Activated T-cell treated with anti-CD3 and anti-CD28 coated beads, Interleukin-2, amount 50 U/mL, for 24 hours (primary cell): Measurements from ENCODE around the gene FMNL1.

ENCODE experiments used
- DNase-seq: peaks from one replicate; pipeline ENCODE4 v3.0.0-alpha.2; 2020
- H3K27ac Mint-ChIP-seq: 2 replicates; pipeline ENCODE4 v1.8.0; 2020; ENCODE audit warnings: mild to moderate bottlenecking, mixed read lengths
- H3K27me3 Mint-ChIP-seq: 2 replicates; pipeline ENCODE4 v1.8.0; 2020; ENCODE audit warnings: mixed read lengths
- H3K36me3 Mint-ChIP-seq: 2 replicates; pipeline ENCODE4 v1.8.0; 2020; ENCODE audit warnings: low read depth, mixed read lengths
- H3K4me1 Mint-ChIP-seq: 2 replicates; pipeline ENCODE4 v1.8.0; 2020; ENCODE audit warnings: low read depth, mixed read lengths
- H3K4me3 Mint-ChIP-seq: 2 replicates; pipeline ENCODE4 v1.8.0; 2020; ENCODE audit warnings: mild to moderate bottlenecking, moderate library complexity, mixed read lengths
- H3K9me3 Mint-ChIP-seq: 2 replicates; pipeline ENCODE4 v1.8.0; 2020; ENCODE audit warnings: mixed read lengths

Gene FMNL1

DNA sequence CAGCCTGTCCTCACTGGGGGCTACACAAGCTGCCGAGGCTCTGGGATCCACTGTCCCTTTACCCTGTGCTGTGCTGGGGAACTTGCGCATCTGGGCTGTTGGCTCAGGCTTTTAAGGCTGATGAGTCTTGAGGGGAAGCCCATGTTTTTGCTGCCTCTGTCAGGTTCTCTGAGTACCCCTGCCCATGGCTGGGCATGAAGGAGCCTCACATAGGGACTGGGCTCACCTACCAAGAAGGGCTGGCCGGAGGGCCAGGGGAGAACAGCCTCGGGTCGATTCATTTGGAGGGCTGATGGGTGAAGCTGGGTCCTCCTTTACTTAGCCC lies 14.6 kb downstream of the FMNL1 start:
- Mint-ChIP-seq H3K4me1 (peaks cover 60% of the 10 kb centered on the region), H3K27ac (peak overlapping the region; percentile 90), H3K36me3 (peaks cover 96% of the 10 kb centered on the region), H3K9me3 (no peaks in the 10 kb centered on the region), H3K4me3 (no peak overlapping the region), H3K27me3 (no peaks in the 10 kb centered on the region)
- no peak for DNase-seq

DNA sequence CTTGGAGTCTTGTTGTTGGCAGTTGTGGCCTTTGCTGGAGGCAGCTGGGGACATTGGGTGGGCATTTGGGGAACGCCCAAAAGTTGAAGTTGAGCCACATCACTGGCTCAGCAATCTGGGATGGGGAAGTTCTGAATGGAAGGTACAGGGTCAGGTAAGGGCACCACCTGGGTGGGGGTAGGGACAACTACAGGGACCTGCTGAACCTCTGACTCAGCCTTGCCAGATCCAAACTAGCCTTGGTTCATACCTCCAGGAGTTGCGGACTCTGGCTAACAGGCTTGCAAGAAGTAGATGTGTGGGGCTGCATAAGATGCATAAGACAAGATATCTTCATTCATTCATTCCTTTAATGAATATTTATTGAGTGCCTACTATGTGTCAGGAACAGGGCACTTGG lies 16.0 kb downstream of the FMNL1 start:
- Mint-ChIP-seq H3K4me3 (no peak overlapping the region), H3K36me3 (peaks cover 92% of the 10 kb centered on the region), H3K27ac (peak overlapping the region; percentile 88), H3K4me1 (peaks cover 46% of the 10 kb centered on the region), H3K27me3 (no peaks in the 10 kb centered on the region), H3K9me3 (no peaks in the 10 kb centered on the region)
- DNase-seq, result no peak

- H3K4me1 Mint-ChIP-seq, result peaks cover 40% of the 10 kb centered on the region
- DNase-seq, result no peak
- no peak overlapping the region for H3K4me3 Mint-ChIP-seq
- peak overlapping the region; percentile 88 for H3K27ac Mint-ChIP-seq
- no peaks in the 10 kb centered on the region for H3K9me3 Mint-ChIP-seq
- peaks cover 92% of the 10 kb centered on the region for H3K36me3 Mint-ChIP-seq
- H3K27me3 Mint-ChIP-seq, result no peaks in the 10 kb centered on the region
Observed at GRCh38 chr17:45238155-45238774, 16.6 kb downstream of the FMNL1 start.

DNA sequence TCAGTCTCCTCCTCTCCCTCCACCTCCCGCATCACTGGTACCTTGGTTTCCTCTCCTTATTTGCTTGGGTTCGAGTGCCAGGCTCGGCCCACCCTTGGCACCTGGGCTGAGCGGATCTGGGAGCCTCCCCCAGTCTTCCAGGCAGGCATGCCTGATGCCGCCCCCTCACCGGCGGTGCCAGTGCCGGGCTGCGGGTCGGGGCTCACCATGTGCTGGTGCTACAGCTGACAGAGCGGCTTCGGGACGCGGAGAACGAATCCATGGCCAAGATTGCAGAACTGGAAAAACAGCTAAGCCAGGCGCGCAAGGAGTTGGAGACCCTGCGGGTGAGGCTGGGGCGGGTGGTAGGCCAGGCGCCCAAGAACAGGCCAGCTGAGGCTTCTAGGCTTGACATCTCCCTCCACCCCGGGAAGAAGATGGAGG lies 19.2 kb downstream of the FMNL1 start:
- peaks cover 22% of the 10 kb centered on the region for H3K4me1 Mint-ChIP-seq
- H3K27me3 Mint-ChIP-seq, result no peaks in the 10 kb centered on the region
- DNase-seq, result no peak
- H3K36me3 Mint-ChIP-seq, result peaks cover 93% of the 10 kb centered on the region
- no peak overlapping the region for H3K4me3 Mint-ChIP-seq
- peak overlapping the region; percentile 69 for H3K27ac Mint-ChIP-seq
- no peaks in the 10 kb centered on the region for H3K9me3 Mint-ChIP-seq

DNA sequence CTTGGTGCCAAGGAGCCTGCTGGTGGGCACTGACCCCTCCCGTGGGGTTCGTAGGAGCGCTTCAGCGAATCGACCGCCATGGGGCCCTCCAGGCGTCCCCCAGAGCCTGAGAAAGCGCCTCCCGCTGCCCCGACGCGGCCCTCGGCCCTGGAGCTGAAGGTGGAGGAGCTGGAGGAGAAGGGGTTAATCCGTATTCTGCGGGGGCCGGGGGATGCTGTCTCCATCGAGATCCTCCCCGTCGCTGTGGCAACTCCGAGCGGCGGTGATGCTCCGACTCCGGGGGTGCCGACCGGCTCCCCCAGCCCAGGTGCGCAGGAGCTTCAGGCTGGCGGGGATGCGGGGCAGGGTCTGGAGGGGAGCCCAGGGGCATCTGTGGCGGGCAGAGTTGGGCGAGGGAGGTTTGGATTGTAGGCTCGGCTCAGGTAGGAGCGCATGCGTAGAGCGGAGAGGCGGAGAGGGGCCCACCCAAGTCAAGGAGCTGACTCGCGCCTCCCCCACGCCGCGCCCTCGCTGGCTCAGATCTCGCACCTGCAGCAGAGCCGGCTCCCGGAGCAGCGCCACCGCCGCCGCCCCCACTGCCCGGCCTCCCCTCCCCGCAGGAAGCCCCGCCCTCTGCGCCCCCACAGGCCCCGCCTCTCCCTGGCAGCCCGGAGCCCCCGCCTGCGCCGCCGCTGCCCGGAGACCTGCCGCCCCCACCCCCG lies 19.8 kb downstream of the FMNL1 start:
- DNase-seq, result no peak
- Mint-ChIP-seq H3K4me3 (no peak overlapping the region), H3K27ac (no peak overlapping the region), H3K9me3 (no peaks in the 10 kb centered on the region), H3K4me1 (peaks cover 25% of the 10 kb centered on the region), H3K27me3 (no peaks in the 10 kb centered on the region), H3K36me3 (peaks cover 93% of the 10 kb centered on the region)

GRCh38 chr17:45242029-45242414 lies 20.3 kb downstream of the FMNL1 start:
- Mint-ChIP-seq H3K4me3 (no peak overlapping the region), H3K36me3 (peaks cover 96% of the 10 kb centered on the region), H3K27ac (peak overlapping the region; percentile 84), H3K27me3 (no peaks in the 10 kb centered on the region), H3K4me1 (peaks cover 31% of the 10 kb centered on the region), H3K9me3 (no peaks in the 10 kb centered on the region)
- DNase-seq, result no peak

DNA sequence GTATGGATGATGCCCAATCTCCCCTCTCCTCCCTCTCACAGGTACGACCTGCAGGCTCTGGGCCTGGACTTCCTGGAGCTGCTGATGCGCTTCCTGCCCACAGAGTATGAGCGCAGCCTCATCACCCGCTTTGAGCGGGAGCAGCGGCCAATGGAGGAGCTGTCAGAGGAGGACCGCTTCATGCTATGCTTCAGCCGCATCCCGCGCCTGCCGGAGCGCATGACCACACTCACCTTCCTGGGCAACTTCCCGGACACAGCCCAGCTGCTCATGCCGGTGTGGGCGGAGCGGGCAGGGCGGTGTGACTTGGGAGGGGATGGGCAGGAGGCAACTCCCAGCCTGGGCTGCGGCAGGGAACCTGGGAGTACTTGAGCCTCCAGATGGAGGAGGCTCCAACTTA lies 22.1 kb downstream of the FMNL1 start:
- Mint-ChIP-seq H3K36me3 (peaks cover 89% of the 10 kb centered on the region), H3K27ac (peak overlapping the region; percentile 33), H3K9me3 (no peaks in the 10 kb centered on the region), H3K4me3 (no peak overlapping the region), H3K4me1 (peaks cover 36% of the 10 kb centered on the region), H3K27me3 (no peaks in the 10 kb centered on the region)
- DNase-seq, result no peak

DNA sequence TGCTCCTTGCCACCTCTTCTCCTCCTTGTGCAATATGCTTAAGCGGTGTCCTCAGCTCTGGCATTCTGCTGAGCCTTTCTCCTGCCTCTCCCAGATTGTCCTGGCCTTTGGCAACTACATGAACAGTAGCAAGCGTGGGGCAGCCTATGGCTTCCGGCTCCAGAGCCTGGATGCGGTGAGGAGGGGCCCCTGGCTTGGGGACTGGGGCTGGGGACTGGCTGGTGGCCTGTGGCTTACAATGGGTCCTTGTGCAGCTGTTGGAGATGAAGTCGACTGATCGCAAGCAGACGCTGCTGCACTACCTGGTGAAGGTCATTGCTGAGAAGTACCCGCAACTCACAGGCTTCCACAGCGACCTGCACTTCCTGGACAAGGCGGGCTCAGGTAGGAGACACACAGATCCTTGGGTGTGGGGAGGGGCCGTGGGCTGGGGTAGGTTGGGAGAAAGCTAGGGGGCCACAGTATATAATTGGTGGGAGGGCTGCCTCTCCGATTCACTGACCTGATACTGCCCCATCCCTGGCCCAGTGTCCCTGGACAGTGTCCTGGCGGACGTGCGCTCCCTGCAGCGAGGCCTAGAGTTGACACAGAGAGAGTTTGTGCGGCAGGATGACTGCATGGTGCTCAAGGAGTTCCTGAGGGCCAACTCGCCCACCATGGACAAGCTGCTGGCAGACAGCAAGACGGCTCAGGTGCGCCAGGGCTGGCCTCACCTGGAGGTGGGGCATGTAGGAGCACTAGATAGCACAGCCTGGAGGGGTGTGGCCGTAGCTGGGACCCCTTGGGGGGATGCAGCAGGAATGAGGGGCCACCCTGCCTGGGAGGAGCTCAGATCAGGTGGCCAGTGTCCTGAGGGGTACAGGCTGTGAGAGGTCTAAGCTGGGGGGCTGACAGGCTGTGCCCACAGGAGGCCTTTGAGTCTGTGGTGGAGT lies 23.3 kb downstream of the FMNL1 start:
- Mint-ChIP-seq H3K27ac (peak overlapping the region; percentile 76), H3K4me3 (no peak overlapping the region), H3K9me3 (no peaks in the 10 kb centered on the region), H3K4me1 (peaks cover 39% of the 10 kb centered on the region), H3K27me3 (no peaks in the 10 kb centered on the region), H3K36me3 (peaks cover 86% of the 10 kb centered on the region)
- no peak for DNase-seq

DNA sequence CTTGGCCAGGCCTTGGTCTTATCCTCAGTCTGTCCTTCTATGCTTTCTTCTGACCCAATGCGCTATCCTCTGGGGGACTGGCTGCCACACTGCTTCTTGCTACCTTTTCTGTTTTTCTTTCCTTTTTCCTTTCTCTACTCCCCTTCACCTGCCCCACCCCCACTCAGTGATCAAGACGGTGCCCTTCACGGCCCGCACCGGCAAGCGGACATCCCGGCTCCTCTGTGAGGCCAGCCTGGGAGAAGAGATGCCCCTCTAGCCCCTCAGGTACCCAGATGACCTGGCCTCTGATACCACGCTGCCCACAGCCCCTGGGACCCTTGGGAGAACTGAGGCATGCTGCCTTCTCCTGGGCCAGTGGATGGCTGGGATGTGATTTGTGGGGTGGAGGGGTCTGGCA lies 24.7 kb downstream of the FMNL1 start:
- Mint-ChIP-seq H3K27me3 (no peaks in the 10 kb centered on the region), H3K9me3 (no peaks in the 10 kb centered on the region), H3K4me3 (peak overlapping the region; percentile 83), H3K27ac (peak overlapping the region; percentile 93), H3K36me3 (peaks cover 85% of the 10 kb centered on the region), H3K4me1 (peaks cover 44% of the 10 kb centered on the region)
- no peak for DNase-seq

DNA sequence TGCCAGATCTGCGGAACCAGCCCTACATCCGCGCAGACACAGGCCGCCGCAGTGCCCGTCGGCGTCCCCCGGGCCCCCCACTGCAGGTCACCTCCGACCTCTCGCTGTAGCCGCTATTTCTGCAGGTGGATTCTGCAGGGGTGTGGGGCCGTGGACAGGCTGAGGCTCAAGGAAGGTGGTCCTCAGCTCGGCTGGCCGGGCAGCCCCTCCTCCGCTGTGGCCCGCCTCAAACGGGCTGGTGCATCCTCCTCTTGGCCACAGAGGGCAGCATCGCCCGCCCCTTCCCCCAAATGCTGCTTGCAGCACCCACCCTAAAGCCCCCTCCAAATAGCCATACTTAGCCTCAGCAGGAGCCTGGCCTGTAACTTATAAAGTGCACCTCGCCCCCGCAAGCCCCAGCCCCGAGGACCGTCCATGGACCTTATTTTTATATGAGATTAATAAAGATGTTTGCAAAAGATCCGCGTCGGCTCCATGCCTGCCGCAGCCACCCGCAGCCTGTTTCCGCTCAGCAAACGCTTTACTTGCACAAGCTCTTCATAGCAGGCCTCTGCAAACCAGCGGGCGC lies 25.3 kb downstream of the FMNL1 start:
- peaks cover 49% of the 10 kb centered on the region for H3K4me1 Mint-ChIP-seq
- no peaks in the 10 kb centered on the region for H3K9me3 Mint-ChIP-seq
- H3K27me3 Mint-ChIP-seq, result no peaks in the 10 kb centered on the region
- H3K36me3 Mint-ChIP-seq, result peaks cover 83% of the 10 kb centered on the region
- peak; percentile 58 for DNase-seq
- peak overlapping the region; percentile 83 for H3K4me3 Mint-ChIP-seq
- peak overlapping the region; percentile 93 for H3K27ac Mint-ChIP-seq

GRCh38 chr17:45247429-45248131 lies 25.9 kb downstream of the FMNL1 start:
- Mint-ChIP-seq H3K4me1 (peaks cover 55% of the 10 kb centered on the region), H3K27me3 (no peaks in the 10 kb centered on the region), H3K9me3 (no peaks in the 10 kb centered on the region), H3K27ac (peak overlapping the region; percentile 93), H3K4me3 (peak overlapping the region; percentile 83), H3K36me3 (peaks cover 80% of the 10 kb centered on the region)
- DNase-seq, result peak; percentile 98

DNA sequence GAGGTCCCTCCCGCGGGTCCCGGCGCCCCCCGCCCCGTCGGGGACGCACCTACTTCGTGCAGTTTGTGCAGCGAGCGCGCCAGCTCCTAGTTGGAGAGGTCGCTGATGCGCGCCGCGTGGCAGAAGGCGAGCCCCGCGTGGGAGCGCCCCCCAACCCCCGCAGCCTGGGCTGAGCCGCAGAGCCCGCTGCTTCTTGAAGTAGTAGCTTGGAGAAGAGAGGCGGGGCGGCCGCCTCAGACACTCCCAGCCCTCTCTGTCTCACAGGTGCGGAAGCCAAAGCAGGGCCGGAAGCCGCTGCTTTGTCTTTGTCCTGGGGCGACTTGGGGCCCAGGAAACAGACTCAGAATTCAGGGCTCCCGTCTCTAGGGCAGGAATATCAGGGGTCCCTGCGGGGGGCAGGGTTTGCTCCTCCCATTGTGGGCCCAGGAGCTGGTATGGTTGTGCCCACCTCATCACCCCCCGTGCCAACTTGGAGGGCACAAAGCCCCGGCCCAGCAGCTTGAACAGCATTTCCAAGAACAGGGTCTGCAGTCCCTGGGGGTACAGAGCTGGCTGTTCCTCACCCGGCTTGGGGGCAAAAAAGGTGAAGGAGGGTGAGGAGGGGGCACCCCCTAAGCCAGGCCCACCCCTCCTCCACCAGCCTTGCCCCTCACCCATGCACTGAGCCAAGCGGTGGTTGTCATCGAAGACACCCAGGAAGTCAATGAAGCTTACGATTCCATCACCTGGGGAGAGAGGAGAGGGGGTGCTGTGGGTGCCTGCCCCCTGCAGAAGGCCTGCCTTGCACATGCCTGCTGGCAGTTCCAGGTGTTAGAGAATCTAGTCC lies 26.7 kb downstream of the FMNL1 start:
- Mint-ChIP-seq H3K9me3 (no peaks in the 10 kb centered on the region), H3K36me3 (peaks cover 72% of the 10 kb centered on the region), H3K27ac (peak overlapping the region; percentile 93), H3K4me1 (peaks cover 63% of the 10 kb centered on the region), H3K27me3 (no peaks in the 10 kb centered on the region), H3K4me3 (peak overlapping the region; percentile 83)
- DNase-seq, result peak; percentile 83

GRCh38 chr17:45251931-45252330 lies 30.2 kb downstream of the FMNL1 start:
- DNase-seq, result no peak
- peaks cover 76% of the 10 kb centered on the region for H3K4me1 Mint-ChIP-seq
- no peaks in the 10 kb centered on the region for H3K27me3 Mint-ChIP-seq
- no peaks in the 10 kb centered on the region for H3K9me3 Mint-ChIP-seq
- no peak overlapping the region for H3K4me3 Mint-ChIP-seq
- peak overlapping the region; percentile 83 for H3K27ac Mint-ChIP-seq
- H3K36me3 Mint-ChIP-seq, result peaks cover 39% of the 10 kb centered on the region
